H54 (cell line): ENCODE data around the gene RSL24D1.
"Not testable (repeated sequence)": the region's sequence is repeated elsewhere in the genome, so short reads cannot be mapped to it uniquely, and the experiment has no call there.

ENCODE experiments used
- DNase-seq: peaks from one replicate; pipeline ENCODE4 v3.0.0; 2011; ENCODE audit warnings: low spot score, mixed read lengths; ENCODE audit not compliant: insufficient read length
- FAIRE-seq: peaks from 3 replicates; lab custom pipeline; 2011; peaks lifted over from hg19 to GRCh38; lab: Jason Lieb, UNC
- POLR2A ChIP-seq: IDR thresholded peaks from 2 replicates; pipeline ENCODE4 v1.6.1; 2011; ENCODE audit warnings: low read depth, mild to moderate bottlenecking, low read length

RSL24D1 gene

GRCh38 chr15:55186331-55186730, 10.4 kb downstream of the RSL24D1 start:
- FAIRE-seq (no peak), DNase-seq (no peak)
- TF ChIP-seq POLR2A, result no peak

GRCh38 chr15:55183679-55184078, 13.1 kb downstream of the RSL24D1 start:
- no peak for FAIRE-seq

GRCh38 chr15:55179141-55179540, 17.6 kb downstream of the RSL24D1 start:
- FAIRE-seq (no peak), DNase-seq (no peak)
- TF ChIP-seq POLR2A, result no peak

More at GRCh38 chr15:55183679-55184078, 13.1 kb downstream of the RSL24D1 start:
- no peak for TF ChIP-seq POLR2A
- no peak for DNase-seq

GRCh38 chr15:55170361-55170760, 26.4 kb downstream of the RSL24D1 start:
- DNase-seq (no peak), FAIRE-seq (no peak)
- no peak for TF ChIP-seq POLR2A

GRCh38 chr15:55168350-55168974, 28.3 kb downstream of the RSL24D1 start:
- DNase-seq (peak; percentile 26), FAIRE-seq (peak; percentile 66)
- TF ChIP-seq POLR2A, result no peak

GRCh38 chr15:55164284-55164683, 32.5 kb downstream of the RSL24D1 start:
- no peak for TF ChIP-seq POLR2A
- FAIRE-seq (no peak), DNase-seq (no peak)

GRCh38 chr15:55151631-55152030, 45.1 kb downstream of the RSL24D1 start:
- no peak for FAIRE-seq
- DNase-seq, result no peak
- TF ChIP-seq POLR2A, result no peak

- not testable (repeated sequence) for DNase-seq, FAIRE-seq
These were observed 53.6 kb downstream of the RSL24D1 start for GRCh38 chr15:55143132-55143531.

- TF ChIP-seq POLR2A, result no peak
- DNase-seq (no peak), FAIRE-seq (no peak)
These were observed 62.8 kb downstream of the RSL24D1 start for GRCh38 chr15:55133972-55134371.

- no peak for TF ChIP-seq POLR2A
- DNase-seq, result no peak
- FAIRE-seq, result no peak
These were observed 64.1 kb downstream of the RSL24D1 start for GRCh38 chr15:55132672-55133071.
